CD4-positive, alpha-beta T cell (primary cell): ENCODE results near the gene GALNT2. TPM values are rescaled to one million over a fixed set of nuclear protein-coding genes. Genes with fewer than 3 reads are reported as not detected.

Experiments used
- ATAC-seq: fragments of 200-7000 bp; cut with Tn5 transposase; one replicate; pipeline ENCODE4 v1.10.0; 2022; ENCODE audit warnings: mild to moderate bottlenecking; ENCODE audit not compliant: poor library complexity
- CTCF ChIA-PET: fragments of 350-600 bp; sonication (Branson Sonifier 250); formaldehyde crosslinking; loops from one replicate; lab custom pipeline; 2021; ENCODE audit warnings: antibody characterized with exemption, inconsistent platforms; lab: Charles Lee
- POLR2A ChIA-PET: fragments of 350-600 bp; sonication (Branson Sonifier 250); formaldehyde crosslinking; loops from one replicate; lab custom pipeline; 2021; ENCODE audit warnings: antibody characterized with exemption, inconsistent platforms; lab: Charles Lee
- DNase-seq, 14 experiments: peaks; one replicate each; pipeline ENCODE4 v3.0.0-alpha.2; 2013 to 2020; ENCODE audit warnings: mixed read lengths in 2 of 14
- H3K27ac ChIP-seq, 2 donors: one replicate each; pipeline versions ENCODE4 v1.5.1 to v1.7.0; 2013; ENCODE audit warnings: low read length in 2 of 2, low read depth in 1 of 2, mild to moderate bottlenecking in 1 of 2
- H3K27me3 ChIP-seq, 2 experiments: 1 replicate in 1 of 2; 2 replicates in 1 of 2; pipeline versions ENCODE4 v1.6.1 to v1.7.0; 2013; ENCODE audit warnings: low read length in 2 of 2, control low read depth in 1 of 2, mild to moderate bottlenecking in 1 of 2, moderate library complexity in 1 of 2; ENCODE audit not compliant: insufficient read depth in 2 of 2, control insufficient read depth in 1 of 2
- H3K36me3 ChIP-seq: one replicate; pipeline ENCODE4 v1.6.1; 2013; ENCODE audit warnings: low read length, control low read depth; ENCODE audit not compliant: insufficient read depth
- H3K4me1 ChIP-seq: one replicate; pipeline ENCODE4 v1.6.1; 2013; ENCODE audit warnings: low read length, control low read depth; ENCODE audit not compliant: insufficient read depth
- H3K4me3 ChIP-seq: one replicate; pipeline ENCODE4 v1.5.1; 2013; ENCODE audit warnings: mild to moderate bottlenecking, low read length, moderate library complexity
- H3K9me3 ChIP-seq, 2 experiments: 1 replicate in 1 of 2; 2 replicates in 1 of 2; pipeline versions ENCODE4 v1.6.1 to v1.7.0; 2013; ENCODE audit warnings: low read length in 2 of 2, mild to moderate bottlenecking in 2 of 2, control low read depth in 1 of 2, moderate library complexity in 1 of 2; ENCODE audit not compliant: control insufficient read depth in 1 of 2, insufficient read depth in 1 of 2
- H3K27ac Mint-ChIP-seq: one replicate; pipeline ENCODE4 v1.8.0; 2020; ENCODE audit warnings: mixed read lengths
- H3K27me3 Mint-ChIP-seq: one replicate; pipeline ENCODE4 v1.8.0; 2021; ENCODE audit warnings: mixed read lengths
- H3K36me3 Mint-ChIP-seq: one replicate; pipeline ENCODE4 v1.8.0; 2021; ENCODE audit warnings: low read depth, mixed read lengths
- H3K4me1 Mint-ChIP-seq: one replicate; pipeline ENCODE4 v1.8.0; 2021; ENCODE audit warnings: low read depth, mixed read lengths
- H3K4me3 Mint-ChIP-seq: one replicate; pipeline ENCODE4 v1.8.0; 2020; ENCODE audit warnings: mild to moderate bottlenecking, mixed read lengths
- H3K9me3 Mint-ChIP-seq: one replicate; pipeline ENCODE4 v1.8.0; 2020; ENCODE audit warnings: mixed read lengths
- CTCF ChIP-seq: fragments of 200-600 bp; IDR thresholded peaks from one replicate; pipeline ENCODE4 v1.8.0; 2022; ENCODE audit warnings: antibody characterized with exemption, mild to moderate bottlenecking
- intact Hi-C, 2 experiments: fragments of 100-400 bp; cut with DNase I in 1 of 2; cut with micrococcal nuclease in 1 of 2; formaldehyde crosslinking; loops; one replicate each; pipeline versions ENCODE4 v1.15.1 to v1.9.0; 2023 to 2025; cut with DNase I, micrococcal nuclease
- total RNA-seq, 174 experiments: library from RNA in 2 of 174; stranded (reverse) in 2 of 174; gene quantifications; one replicate each; pipeline ENCODE4 v1.2.3 and lab custom pipeline; 2021 to 2026

Gene GALNT2
- total RNA-seq, 2 experiments from 2014 or later, result 11.0 to 11.4 TPM

GRCh38 chr1:230047114-230047865 is 19.7 kb upstream of the GALNT2 start:
- no peak for ATAC-seq
- no peaks in the 10 kb centered on the region for H3K9me3 Mint-ChIP-seq
- ChIA-PET CTCF (no interaction called here), POLR2A (no interaction called here)
- Histone ChIP-seq H3K9me3 (no peaks in the 10 kb centered on the region), H3K27ac (no peak overlapping the region), H3K4me1 (peaks cover 3% of the 10 kb centered on the region), H3K4me3 (no peak overlapping the region), H3K27me3 (peaks cover 0 to 3% of the 10 kb centered on the region in 2 experiments), H3K36me3 (no peaks in the 10 kb centered on the region)
- H3K27me3 Mint-ChIP-seq, result peaks cover 20% of the 10 kb centered on the region
- H3K27ac Mint-ChIP-seq, result no peak overlapping the region
- intact Hi-C loops, result no loop called here
- H3K36me3 Mint-ChIP-seq, result no peaks in the 10 kb centered on the region
- peak in 1 of 14 experiments; percentile 0 for DNase-seq
- no peak overlapping the region for H3K4me3 Mint-ChIP-seq
- H3K4me1 Mint-ChIP-seq, result peaks cover 7% of the 10 kb centered on the region
- no peak for TF ChIP-seq CTCF

GRCh38 chr1:230048322-230048721 is 18.7 kb upstream of the GALNT2 start:
- Mint-ChIP-seq H3K4me1 (peaks cover 7% of the 10 kb centered on the region), H3K9me3 (no peaks in the 10 kb centered on the region), H3K27me3 (peaks cover 14% of the 10 kb centered on the region), H3K36me3 (no peaks in the 10 kb centered on the region), H3K27ac (no peak overlapping the region), H3K4me3 (no peak overlapping the region)
- H3K36me3 ChIP-seq, result no peaks in the 10 kb centered on the region
- ChIA-PET POLR2A (no interaction called here), CTCF (no interaction called here)
- H3K27me3 ChIP-seq, result peaks cover 0 to 3% of the 10 kb centered on the region in 2 experiments
- no peak for TF ChIP-seq CTCF
- no peak for ATAC-seq
- DNase-seq, result no peak
- H3K9me3 ChIP-seq, result no peaks in the 10 kb centered on the region
- intact Hi-C loops, result no loop called here
- no peak overlapping the region for H3K27ac ChIP-seq
- no peak overlapping the region for H3K4me3 ChIP-seq
- H3K4me1 ChIP-seq, result peaks cover 3% of the 10 kb centered on the region

- peaks cover 7% of the 10 kb centered on the region for H3K4me1 Mint-ChIP-seq
These were observed 18.1 kb upstream of the GALNT2 start for GRCh38 chr1:230048922-230049321.

More at GRCh38 chr1:230048922-230049321, 18.1 kb upstream of the GALNT2 start:
- peaks cover 8% of the 10 kb centered on the region for H3K27me3 Mint-ChIP-seq
- Histone ChIP-seq H3K36me3 (no peaks in the 10 kb centered on the region), H3K27me3 (no peaks in the 10 kb centered on the region), H3K4me3 (no peak overlapping the region), H3K4me1 (peaks cover 3% of the 10 kb centered on the region), H3K9me3 (no peaks in the 10 kb centered on the region), H3K27ac (no peak overlapping the region)
- TF ChIP-seq CTCF, result no peak
- CTCF ChIA-PET, result no interaction called here
- no peak overlapping the region for H3K27ac Mint-ChIP-seq
- POLR2A ChIA-PET, result no interaction called here
- intact Hi-C loops, result no loop called here
- no peaks in the 10 kb centered on the region for H3K36me3 Mint-ChIP-seq
- DNase-seq (no peak), ATAC-seq (no peak)
- no peaks in the 10 kb centered on the region for H3K9me3 Mint-ChIP-seq
- no peak overlapping the region for H3K4me3 Mint-ChIP-seq
